HG03378 (cell line): ENCODE measurements around the gene XYLT1.
A peak's percentile ranks its signal among the peaks of the same experiment; 100 is the strongest.
"Not testable (repeated sequence)": the region's sequence is repeated elsewhere in the genome, so short reads cannot be mapped to it uniquely, and the experiment has no call there.

Experiments
- ATAC-seq: cut with Tn5 transposase; IDR thresholded peaks from one replicate; pipeline ENCODE4 v1.9.1; 2021; ENCODE audit warnings: mild to moderate bottlenecking, moderate library complexity; ENCODE audit not compliant: unreplicated experiment

XYLT1 gene

DNA sequence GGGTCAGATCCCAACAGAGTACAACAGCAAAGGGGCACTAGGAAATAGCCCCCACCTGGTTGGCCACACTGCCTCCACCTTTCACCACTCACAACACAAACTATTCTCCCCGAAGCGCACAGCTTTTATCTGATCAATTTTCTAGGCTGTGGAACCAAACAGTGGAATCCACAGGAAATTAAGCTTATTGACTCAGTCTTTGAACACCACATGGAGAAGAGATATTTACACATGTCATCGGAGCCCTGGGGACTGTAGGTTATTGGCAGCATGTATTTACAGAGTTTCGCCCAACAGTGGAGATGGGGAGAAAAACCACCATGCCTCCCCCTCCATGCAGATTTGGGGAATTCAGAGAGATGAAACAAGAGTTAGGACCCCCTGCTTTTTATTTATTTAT is 154.8 kb downstream of the XYLT1 start:
- ATAC-seq: no peak

DNA sequence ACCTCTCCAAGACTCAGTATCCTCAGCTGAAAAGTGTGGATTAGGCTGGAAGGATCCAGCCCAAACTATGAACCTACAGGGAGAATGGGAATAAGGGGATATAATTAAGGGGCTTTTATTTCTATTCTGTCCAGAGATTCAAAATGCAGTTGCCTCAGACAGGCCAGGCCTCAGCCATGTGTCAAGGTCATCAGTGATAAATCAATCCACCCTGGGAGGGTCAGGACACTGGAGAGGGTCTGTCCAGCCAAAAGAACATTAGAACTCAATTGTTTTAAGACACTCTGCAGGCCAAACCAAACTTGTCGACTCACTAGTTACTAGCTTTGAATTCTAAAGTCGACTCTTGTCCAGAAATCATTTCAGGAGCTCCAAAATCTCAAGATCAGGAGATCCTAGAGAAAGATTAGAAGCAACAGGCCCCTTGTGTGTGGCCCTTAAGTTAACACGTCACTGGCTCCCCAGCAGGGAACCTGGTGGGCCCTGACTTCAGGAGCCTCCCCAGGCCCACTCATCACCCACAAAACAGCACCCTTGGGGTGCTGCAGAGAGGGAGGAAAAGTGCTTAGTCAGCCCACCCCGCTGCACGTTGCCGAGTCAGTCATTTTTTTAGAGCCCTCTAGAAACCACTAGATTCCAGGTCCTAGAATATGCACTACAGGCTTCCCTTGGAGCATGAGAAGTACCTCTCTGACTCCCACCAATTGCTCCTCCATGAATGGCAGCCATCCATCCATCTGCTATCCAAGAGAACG is 156.8 kb downstream of the XYLT1 start:
- ATAC-seq: no peak

DNA sequence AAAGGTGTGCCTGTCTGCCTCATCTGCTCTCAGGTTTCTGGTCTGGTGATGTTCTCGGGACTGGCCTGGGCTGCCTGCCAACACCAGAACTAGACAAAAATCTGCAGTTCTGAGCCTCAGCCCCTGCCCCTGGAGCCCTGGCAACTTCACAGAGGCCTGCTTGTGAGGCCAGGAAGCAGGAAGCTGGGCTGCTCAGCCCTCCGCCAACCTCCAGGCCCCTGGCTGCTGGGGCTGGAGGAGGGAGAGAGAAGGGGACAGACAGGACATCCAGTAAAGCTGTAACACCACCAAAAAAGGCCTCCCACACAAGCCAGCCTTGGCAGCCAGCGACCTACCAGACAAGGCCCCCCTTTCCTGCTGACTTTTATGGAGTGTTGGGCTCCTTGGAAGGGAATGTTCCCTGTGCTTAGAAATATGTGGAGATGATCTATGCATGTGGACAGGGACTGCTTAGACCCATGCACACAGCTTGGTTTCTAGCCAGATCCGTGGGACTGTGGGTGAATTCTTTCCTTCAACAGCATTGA is 157.6 kb downstream of the XYLT1 start:
- no peak for ATAC-seq

DNA sequence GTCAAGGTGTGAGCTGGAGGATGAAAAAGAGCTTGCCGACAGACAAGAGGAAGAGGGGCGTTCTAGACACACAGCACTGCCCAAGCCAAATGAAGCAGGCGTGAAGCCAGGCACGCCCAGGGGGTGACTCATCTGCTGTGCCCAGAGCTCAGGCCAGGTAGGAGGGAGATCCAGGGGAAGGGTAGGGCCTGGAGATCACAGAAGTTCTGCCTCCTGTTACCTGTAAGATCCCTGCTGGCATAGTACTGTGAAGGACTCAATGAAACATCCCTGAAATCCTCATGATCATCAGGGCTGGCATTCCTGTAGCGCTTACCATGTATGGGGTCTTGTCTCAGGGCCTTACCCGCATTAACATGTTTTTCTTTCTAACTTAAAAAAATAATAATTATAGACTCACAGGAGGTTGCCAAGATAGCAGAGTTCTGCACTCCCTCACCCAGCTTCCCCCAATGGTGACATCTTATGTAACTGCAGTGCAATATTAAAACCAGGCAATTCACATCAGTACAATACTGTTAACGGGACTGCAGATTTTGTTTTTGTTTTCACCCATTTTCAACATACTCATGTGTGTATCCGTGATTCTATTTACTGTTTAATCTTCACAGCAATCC is 158.6 kb downstream of the XYLT1 start:
- no peak for ATAC-seq

DNA sequence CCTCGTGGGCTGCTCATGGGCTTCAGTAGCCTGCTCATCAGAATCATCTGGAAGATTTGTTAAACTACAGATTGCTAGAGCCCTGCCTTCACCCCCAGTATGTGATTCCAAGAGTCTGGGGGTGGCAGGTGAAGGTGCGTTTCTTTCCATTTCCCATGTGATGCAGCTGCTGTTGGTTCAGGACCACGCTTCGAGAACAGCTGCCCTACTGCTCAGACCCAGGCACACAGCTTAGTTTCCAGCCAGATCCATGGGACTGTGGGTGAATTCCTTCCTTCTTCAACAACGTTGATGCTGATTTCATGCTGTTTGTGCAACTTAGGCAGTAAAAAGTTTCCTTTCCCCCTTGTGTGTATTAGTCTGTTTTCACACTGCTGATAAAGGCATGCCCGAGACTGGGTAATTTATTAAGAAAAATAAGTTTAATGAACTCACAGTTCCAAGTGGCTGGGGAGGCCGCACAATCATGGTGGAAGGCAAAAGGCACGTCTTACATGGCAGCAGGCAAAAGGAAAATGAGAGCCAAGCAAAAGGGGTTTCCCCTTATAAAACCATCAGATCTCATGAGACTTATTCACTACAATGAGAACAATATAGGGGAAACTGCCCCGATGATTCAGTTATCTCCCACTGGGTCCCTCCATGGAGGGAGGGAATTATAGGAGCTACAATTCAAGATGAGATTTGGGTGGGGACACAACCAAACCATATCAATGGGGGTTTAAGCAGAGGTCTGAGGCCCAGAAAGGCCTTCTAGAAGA is 159.2 kb downstream of the XYLT1 start:
- ATAC-seq: no peak

DNA sequence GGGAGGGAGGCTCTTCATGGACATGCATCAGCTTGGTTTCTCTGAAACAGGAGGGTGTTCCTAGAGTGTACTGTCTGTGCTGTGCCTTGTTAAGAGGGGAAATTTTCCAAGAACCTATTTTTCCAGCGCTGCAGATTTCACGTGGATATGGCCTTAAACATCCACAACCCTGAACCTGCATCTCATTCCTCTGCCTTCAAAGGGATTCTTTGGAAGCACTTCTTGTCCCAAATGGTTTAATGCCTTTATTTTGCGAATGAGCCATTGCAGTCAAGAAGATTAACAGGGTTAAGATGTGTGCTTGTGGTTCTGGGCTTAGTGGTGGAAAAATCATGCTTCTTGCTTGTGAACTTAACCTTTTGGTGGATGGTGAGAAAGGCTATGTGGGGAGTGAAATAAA is 161.2 kb downstream of the XYLT1 start:
- no peak for ATAC-seq

DNA sequence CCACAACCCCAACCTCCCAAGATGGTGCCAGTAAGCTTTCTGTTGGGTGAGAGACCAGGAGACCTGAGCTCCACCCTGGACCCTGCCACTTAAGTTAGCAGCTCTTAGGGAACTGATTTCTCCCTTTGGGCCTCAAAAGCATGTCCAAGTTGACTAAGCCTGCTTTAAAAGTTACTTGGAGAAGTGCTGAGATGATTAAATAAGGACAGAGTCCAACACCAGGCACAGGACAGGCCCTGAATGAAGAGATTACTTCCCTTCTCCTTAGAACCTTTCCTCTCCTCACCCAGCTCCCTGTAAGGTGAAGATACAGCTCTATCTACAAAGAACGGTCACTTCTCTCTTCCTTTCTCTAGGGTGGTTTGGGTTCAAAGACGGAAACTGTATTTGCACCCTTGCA is 162.6 kb downstream of the XYLT1 start:
- ATAC-seq: no peak

DNA sequence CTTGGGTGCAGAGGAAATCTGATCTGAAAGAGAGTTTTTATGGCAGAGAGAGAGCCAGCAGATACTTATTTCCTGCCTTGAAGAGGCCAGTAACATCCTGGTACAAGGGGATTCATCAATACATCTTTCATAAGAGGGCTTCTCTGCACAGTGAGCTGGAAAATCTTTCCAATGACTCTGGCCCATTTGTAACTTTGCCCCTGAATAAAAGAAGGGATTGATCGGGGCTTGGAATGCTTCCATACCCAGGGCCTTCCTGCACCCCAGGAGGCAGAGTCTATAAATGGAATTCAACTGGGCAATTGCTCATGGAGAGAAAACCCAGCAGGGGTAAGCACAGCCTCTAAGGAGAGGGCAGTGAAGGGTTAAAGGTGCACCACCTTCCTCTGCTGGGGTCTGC is 163.3 kb downstream of the XYLT1 start:
- no peak for ATAC-seq

DNA sequence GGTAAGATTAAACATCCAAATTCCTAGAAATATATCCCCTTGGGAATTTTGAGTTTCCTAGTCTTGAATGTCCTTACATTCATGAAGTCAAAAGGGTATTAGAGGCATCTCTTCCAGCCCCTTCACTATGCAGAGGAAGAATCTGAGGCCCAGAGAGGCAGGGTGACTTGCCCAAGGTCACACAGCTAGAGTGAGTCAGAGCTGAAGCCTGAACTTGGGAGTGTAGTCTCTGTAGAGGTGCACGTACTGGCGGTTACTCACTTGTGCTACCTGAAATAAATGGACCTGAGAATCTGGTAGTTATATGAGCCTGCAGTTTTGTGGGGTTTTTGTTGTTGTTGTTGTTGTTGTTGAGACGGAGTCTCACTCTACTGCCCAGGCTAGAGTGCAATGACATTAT is 164.0 kb downstream of the XYLT1 start:
- no peak for ATAC-seq

DNA sequence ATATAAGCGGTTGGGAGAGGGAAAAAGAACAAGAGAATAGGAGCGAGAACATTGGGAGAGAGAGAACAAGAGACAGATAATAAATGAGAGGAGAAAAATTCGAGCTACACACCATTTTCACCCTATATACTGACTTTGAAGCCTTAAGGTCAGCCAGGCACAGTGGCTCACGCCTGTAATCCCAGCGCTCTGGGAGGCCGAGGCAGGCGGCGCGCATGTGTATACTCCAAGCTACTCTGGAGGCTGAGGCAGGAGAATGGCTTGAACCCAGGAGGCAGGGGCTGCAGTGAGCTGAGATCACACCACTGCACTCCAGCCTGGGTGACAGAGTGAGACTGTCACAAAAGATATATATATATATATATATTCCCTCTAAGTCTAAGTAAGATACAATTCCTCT is 164.5 kb downstream of the XYLT1 start:
- ATAC-seq: not testable (repeated sequence)

DNA sequence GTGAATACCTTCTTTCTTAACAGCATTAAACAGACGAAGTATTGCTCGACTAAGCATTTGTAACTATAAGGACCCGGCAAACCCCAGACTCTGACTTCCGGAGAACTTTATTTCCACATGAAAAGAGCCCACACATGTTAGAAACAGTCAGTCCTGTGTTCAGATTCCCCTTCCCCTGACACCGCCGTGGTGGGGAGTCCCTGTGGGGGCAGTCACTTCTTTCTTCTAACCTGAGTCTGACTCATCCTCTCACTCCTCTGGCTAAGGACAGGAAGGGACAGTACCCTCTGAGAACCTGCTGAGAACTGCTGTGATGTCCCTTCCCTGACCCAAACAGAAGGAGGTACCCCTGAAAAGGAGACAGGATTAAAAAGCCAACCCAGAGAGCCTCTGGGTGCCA is 165.1 kb downstream of the XYLT1 start:
- no peak for ATAC-seq

DNA sequence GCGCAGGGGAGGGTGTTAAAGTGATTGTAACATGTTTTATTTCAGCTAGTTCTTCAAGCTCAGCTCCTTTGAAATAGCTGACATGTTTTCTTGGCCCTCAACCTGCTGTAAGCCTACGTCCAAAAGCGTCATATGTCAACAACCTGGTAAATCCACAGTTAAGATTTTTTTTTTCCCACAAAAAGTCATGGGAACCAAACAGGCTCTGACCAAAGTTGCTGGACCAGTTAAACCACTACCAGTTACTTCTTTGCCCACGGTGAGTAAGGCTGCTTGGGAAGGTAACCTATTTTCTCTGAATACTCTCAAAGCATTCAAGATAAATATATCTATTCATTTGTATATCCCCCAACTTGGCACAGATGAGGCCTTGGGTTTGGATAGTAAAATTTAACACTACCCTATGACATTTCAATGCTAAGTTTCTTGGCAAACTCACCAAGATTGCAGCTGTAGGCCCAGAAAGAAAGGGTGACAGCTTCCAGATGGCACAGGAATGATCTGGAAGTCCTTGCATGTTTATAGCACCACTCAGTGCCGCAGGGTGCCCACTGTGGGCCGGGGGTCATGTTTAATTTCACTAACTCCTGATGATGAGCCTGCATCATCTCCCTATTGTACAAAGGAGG is 166.2 kb downstream of the XYLT1 start:
- ATAC-seq: no peak

DNA sequence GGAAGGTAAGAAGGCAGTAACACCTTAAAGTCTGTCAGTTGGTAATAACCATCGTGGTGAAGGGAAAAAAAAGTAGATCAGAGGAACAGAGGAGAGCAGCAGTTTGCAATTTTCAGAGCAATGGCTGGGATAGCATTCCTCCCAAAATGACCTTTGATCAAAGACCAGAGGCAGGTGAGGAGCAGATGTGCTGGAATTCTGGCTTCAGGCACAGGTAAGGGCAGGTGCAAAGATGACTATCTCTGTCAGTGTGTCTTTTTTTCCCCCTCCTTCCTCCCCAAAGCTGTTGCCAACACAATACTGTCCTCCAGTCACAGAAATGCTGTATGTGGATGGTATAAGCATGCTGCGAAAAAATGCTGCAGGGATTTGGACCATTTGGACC is 166.7 kb downstream of the XYLT1 start:
- no peak for ATAC-seq

DNA sequence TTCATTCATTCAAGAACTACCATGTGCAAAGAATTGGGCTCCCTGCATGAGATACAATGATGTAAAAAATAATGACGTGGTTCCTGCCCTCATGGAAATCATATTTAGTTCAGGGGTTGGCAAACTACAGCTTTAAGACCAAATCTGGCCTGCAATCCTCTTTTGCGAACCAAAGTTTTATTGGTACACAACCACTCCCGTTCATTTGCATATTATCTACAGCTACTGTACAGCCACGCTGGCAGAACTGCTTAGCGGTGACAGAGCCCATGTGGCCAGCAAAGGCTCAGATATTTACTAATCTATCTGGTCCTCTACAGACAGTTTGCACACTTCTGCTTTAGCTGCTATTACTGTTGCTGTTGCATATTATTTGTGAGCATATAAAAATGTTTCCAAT is 167.7 kb downstream of the XYLT1 start:
- ATAC-seq: no peak

DNA sequence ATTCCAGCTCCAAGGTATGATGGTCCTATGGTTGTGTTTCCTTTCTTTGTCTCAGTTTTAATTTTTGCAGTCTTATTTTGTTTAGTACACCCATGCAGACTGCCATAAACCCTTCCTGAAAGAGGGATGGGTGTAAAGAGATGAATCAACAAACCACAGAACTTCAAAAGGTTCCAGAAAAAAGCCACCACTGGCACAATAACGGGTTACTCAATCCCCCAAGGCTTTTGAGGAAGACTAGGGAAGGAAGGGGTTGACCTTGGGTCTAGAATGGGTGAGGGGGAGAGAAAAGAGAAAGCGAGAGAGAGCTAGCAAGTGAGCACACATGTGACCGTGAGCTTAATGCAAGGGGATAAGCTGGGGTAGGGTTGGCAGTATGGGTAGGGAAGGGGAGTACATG is 168.1 kb downstream of the XYLT1 start:
- ATAC-seq: no peak

DNA sequence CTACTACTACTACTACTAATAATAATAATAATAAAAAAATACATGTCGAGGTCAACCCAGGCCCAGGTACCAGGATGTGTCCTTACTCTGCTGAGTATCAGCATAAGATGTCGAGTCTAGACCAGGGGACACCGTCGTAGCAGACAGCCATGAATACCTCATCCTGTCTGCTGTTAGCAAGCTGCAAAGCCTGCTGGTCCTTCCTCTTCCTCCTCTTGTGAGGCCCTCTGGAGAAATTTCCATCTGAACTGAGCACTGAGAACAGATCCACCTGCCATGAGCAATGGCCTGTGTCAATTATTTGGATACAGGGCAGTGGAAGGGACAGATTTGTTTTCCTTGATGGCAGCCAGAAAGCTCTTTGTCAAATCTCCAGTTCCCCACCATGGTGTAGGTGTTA is 168.5 kb downstream of the XYLT1 start:
- ATAC-seq: peak; percentile 7

DNA sequence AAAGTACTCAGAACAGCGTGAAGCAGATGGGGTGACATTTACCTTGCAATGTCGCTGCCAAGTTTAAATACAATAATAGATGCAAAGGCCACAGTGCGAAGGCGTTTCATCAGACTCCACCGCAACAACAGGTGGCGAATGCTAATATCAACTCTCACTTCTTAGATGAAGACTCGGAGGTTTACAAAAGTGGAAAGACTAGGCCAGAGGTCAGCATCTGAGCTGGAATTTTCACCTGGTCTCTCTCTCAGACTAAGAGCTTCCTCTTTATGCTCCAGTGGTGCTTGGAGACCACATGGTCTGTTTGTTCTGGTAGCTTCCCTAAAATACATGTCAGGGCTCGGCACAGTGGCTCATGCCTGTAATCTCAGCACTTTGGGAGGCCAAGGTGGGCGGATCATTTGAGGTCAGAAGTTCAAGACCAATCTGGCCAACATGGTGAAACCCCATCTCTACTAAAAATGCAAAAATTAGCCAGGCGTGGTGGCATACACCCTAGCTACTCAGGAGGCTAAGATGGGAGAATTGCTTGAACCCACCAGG is 169.1 kb downstream of the XYLT1 start:
- peak; percentile 84 for ATAC-seq

DNA sequence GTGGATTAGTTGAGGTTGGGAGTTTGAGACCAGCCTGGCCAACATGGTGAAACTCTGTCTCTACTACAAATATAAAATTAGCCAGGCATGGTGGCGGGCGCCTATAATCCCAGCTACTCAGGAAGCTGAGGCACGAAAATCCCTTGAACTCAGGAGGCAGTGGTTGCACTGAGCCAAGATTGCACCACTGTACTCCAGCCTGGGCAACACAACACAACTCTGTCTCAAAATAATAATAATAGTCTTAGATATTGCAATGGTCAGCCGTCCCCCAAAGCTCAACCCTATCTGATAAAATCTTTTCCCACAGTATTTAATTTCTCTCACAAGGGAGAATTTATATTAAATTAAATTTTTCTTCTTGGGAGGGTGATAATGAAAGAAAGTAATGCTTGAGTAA is 169.6 kb downstream of the XYLT1 start:
- ATAC-seq: no peak

DNA sequence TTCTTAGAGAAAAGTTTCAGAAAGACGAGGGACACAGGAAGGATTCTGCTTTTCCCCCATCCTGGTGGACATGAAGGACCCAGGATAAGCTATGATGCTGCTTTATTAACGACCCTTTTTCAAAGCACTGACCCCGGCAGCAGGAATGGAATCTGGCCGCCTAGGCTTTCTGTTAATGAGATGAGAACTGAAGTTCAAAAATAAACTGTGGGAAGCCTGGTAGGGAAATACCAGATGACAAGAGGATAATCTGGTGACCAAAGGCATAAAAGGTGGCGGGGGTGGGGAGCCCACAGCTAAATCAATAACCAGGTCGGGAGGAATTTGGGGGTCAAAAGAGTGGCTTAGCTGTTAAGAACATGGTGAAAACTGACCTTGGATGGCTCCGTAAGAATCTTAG is 171.0 kb downstream of the XYLT1 start:
- no peak for ATAC-seq

DNA sequence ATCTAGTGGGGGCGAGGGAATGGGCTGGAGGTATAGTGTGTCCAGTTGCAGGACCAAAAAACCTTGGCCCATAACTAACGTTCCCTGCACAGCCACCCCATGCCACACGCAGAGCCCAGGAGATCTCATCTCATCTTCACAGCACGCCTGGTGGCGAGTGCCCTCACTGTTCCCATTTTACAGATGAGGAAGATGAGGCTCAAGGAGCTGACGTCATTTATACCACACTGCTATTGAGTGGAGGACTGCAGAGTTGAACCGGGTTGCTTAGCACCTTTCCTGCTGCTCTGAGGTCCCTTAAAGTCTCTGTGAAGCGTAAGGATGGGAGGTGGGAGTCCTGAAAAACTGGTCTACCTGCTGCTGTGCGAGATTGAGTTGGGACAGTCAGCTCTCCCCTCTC is 172.5 kb downstream of the XYLT1 start:
- ATAC-seq: no peak

DNA sequence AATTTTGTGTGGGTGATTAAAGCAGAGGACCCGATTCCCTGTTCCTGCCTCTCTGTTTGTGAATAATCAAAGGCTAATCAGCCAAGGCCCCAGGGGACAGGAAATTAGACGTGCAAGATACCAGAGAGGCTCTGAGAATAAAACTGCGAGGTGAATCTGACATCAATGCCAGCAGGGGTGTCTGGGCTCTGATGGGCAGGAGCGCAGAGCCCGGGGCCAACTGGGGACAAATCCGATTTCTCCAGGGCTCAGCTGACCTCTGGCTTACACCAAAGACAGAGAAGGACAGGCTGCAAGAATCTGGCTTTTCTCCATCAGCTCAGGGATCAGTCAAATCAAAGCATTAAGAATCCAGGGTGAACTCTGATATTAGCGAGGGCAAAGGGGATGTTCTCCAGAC is 174.3 kb downstream of the XYLT1 start:
- ATAC-seq: no peak
